ENCODE results near the gene GRPEL1. TPM values are rescaled to one million over a fixed set of nuclear protein-coding genes. Genes with fewer than 3 reads are reported as not detected.

The GRPEL1 gene
- total and polyA plus RNA-seq, 2 of the 13 experiments (the other 11 are each of a cell fraction or from before 2014, with no cell fraction given), result 32.3 to 141 TPM

- TF ChIP-seq PAF1 (CRISPR knock-in tag; IDR thresholded peaks at IDR 0.05), result no peak
- TF ChIP-seq, protein P1, sequence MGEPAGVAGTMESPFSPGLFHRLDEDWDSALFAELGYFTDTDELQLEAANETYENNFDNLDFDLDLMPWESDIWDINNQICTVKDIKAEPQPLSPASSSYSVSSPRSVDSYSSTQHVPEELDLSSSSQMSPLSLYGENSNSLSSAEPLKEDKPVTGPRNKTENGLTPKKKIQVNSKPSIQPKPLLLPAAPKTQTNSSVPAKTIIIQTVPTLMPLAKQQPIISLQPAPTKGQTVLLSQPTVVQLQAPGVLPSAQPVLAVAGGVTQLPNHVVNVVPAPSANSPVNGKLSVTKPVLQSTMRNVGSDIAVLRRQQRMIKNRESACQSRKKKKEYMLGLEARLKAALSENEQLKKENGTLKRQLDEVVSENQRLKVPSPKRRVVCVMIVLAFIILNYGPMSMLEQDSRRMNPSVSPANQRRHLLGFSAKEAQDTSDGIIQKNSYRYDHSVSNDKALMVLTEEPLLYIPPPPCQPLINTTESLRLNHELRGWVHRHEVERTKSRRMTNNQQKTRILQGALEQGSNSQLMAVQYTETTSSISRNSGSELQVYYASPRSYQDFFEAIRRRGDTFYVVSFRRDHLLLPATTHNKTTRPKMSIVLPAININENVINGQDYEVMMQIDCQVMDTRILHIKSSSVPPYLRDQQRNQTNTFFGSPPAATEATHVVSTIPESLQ (CRISPR knock-in tag; conservative IDR thresholded peaks at IDR 0.05), result no peak
- TF ChIP-seq ZNF788 (CRISPR knock-in tag; IDR thresholded peaks at IDR 0.05; ENCODE audit: borderline replicate concordance), result no peak
- TF ChIP-seq AGO1 (IDR thresholded peaks at IDR 0.05; ENCODE audit: low read depth, low read length, poor library complexity, severe bottlenecking), result no peak
- TF ChIP-seq ISL2 (CRISPR knock-in tag; IDR thresholded peaks at IDR 0.05), result no peak
Observed at GRCh38 chr4:7023901-7024300, 44.0 kb downstream of the GRPEL1 start (continued).

DNA sequence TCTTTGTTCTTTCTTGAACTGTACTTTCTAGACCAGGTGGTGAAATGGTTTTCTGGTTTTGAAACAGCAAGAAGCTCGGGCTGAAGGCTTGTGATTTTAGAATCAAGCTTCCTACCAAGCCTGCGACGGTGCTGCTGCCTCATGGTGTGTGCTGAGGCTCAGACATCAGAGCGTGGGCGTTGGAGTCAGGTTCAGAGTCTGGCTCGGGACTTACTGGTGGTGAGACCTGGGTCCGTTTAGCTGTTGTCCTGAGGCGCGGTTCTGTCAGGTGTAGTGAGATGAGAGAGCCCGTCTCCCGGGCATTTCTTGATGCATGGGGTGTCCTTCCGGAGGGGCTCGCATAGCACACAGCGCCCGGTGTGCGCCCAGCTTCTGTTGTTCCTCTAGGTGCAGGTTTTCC is 44.4 kb downstream of the GRPEL1 start:
- Histone ChIP-seq H3K9me3 (ENCODE audit: low read length) (no peaks in the 10 kb centered on the region), H2AFZ (ENCODE audit: low read length) (no peak overlapping the region), H3K4me3 (replicated peaks in 1 of 3; ENCODE audit: insufficient read depth in 1 of 3, low read depth in 2 of 3, low read length in 3 of 3) (no peak overlapping the region), H3K27ac (ENCODE audit: extremely low read length, insufficient read depth, low read length) (no peak overlapping the region), H3K9ac (ENCODE audit: insufficient read depth, low read depth, low read length) (no peak overlapping the region), H3K27me3 (ENCODE audit: control insufficient read depth in 1 of 2, insufficient read depth in 2 of 2, low read length in 2 of 2) (no peaks in the 10 kb centered on the region), H3K4me2 (ENCODE audit: low read depth, low read length) (no peak overlapping the region), H4K20me1 (ENCODE audit: insufficient read depth, low read length) (no peaks in the 10 kb centered on the region), H3K4me1 (ENCODE audit: insufficient read depth, low read length) (peaks cover 25% of the 10 kb centered on the region), H3K36me3 (replicated peaks in 1 of 2; ENCODE audit: control insufficient read depth in 1 of 2, insufficient read depth in 2 of 2, low read length in 2 of 2) (peaks cover 24 to 63% of the 10 kb centered on the region in 2 experiments; a peak in 4 of 5 replicates), H3K79me2 (ENCODE audit: insufficient read depth, low read length) (no peaks in the 10 kb centered on the region)
- FAIRE-seq (no peak), DNase-seq (ENCODE audit: low spot score) (no peak), ATAC-seq (no peak)
- WGBS (ENCODE audit: low lambda C conversion rate), result 90% methylated on average over 6 of the region's 16 CpGs
- ChIA-PET CTCF (ENCODE audit: low intra/inter-chr PET ratio, low total read pairs) (no interaction called here), POLR2A (no interaction called here)
- in situ Hi-C loops (cut with HindIII; ENCODE audit: extremely low pct_ligation_motif_present, low pct_unique_long_range_greater_than_20kb) (no loop called here), intact Hi-C loops (cut with micrococcal nuclease; ENCODE audit: unreplicated experiment) (no loop called here)
- BruUV-seq (replicated peaks), result no TSS peak
- TF ChIP-seq JDP2 (CRISPR knock-in tag; IDR thresholded peaks at IDR 0.05; ENCODE audit: borderline replicate concordance) (no peak), ATF7-NPFF (CRISPR knock-in tag; IDR thresholded peaks at IDR 0.05; ENCODE audit: low read depth) (no peak), ZNF598 (CRISPR knock-in tag; IDR thresholded peaks at IDR 0.05; ENCODE audit: borderline replicate concordance) (no peak), ELF1 (CRISPR knock-in tag; IDR thresholded peaks at IDR 0.05) (no peak), GABPA (IDR thresholded peaks at IDR 0.05; ENCODE audit: low read depth, low read length) (no peak), GABPA (CRISPR knock-in tag; IDR thresholded peaks at IDR 0.05; ENCODE audit: low read depth) (no peak), MYC (CRISPR knock-in tag; IDR thresholded peaks at IDR 0.05; ENCODE audit: borderline replicate concordance) (no peak), YY1 (IDR thresholded peaks at IDR 0.05; ENCODE audit: insufficient read depth, insufficient replicate concordance, low read depth, low read length) (no peak), ZSCAN25 (CRISPR knock-in tag; IDR thresholded peaks at IDR 0.05) (no peak), KLF6 (CRISPR knock-in tag; IDR thresholded peaks at IDR 0.05) (no peak), NKX3-1 (CRISPR knock-in tag; IDR thresholded peaks at IDR 0.05) (no peak), KDM2A (CRISPR knock-in tag; IDR thresholded peaks at IDR 0.05; ENCODE audit: borderline replicate concordance, low read depth) (no peak)
- TF ChIP-seq, protein P2, sequence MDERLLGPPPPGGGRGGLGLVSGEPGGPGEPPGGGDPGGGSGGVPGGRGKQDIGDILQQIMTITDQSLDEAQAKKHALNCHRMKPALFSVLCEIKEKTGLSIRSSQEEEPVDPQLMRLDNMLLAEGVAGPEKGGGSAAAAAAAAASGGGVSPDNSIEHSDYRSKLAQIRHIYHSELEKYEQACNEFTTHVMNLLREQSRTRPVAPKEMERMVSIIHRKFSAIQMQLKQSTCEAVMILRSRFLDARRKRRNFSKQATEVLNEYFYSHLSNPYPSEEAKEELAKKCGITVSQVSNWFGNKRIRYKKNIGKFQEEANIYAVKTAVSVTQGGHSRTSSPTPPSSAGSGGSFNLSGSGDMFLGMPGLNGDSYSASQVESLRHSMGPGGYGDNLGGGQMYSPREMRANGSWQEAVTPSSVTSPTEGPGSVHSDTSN (CRISPR knock-in tag; IDR thresholded peaks at IDR 0.05), result no peak

Data from HepG2 (cell line).